ENCODE results near the gene PHLPP1.

PHLPP1 gene

GRCh38 chr18:62992877-62993365, 277.6 kb downstream of the PHLPP1 start:
- TF ChIP-seq CTCF (IDR thresholded peaks at IDR 0.05; ENCODE audit: insufficient read depth, low read depth, low read length, missing control alignments) = no peak
- DNase-seq (ENCODE audit: low read depth) = no peak
- no peak overlapping the region for H3K4me3 ChIP-seq (ENCODE audit: low read length)

- no peak for DNase-seq (ENCODE audit: low read depth)
- no peak overlapping the region for H3K4me3 ChIP-seq (ENCODE audit: low read length)
- no peak for TF ChIP-seq CTCF (IDR thresholded peaks at IDR 0.05; ENCODE audit: insufficient read depth, low read depth, low read length, missing control alignments)
These were observed 281.2 kb downstream of the PHLPP1 start for GRCh38 chr18:62996566-62996965.

GRCh38 chr18:62997076-62997475, 281.7 kb downstream of the PHLPP1 start:
- DNase-seq (ENCODE audit: low read depth) = no peak
- TF ChIP-seq CTCF (IDR thresholded peaks at IDR 0.05; ENCODE audit: insufficient read depth, low read depth, low read length, missing control alignments) = no peak
- no peak overlapping the region for H3K4me3 ChIP-seq (ENCODE audit: low read length)

- no peak for TF ChIP-seq CTCF (IDR thresholded peaks at IDR 0.05; ENCODE audit: insufficient read depth, low read depth, low read length, missing control alignments)
- H3K4me3 ChIP-seq (ENCODE audit: low read length) = no peak overlapping the region
- DNase-seq (ENCODE audit: low read depth) = no peak
These were observed 283.1 kb downstream of the PHLPP1 start for GRCh38 chr18:62998443-62998842.

GRCh38 chr18:62999392-62999791, 284.1 kb downstream of the PHLPP1 start:
- H3K4me3 ChIP-seq (ENCODE audit: low read length) = no peak overlapping the region
- no peak for DNase-seq (ENCODE audit: low read depth)
- no peak for TF ChIP-seq CTCF (IDR thresholded peaks at IDR 0.05; ENCODE audit: insufficient read depth, low read depth, low read length, missing control alignments)

- no peak for TF ChIP-seq CTCF (IDR thresholded peaks at IDR 0.05; ENCODE audit: insufficient read depth, low read depth, low read length, missing control alignments)
- DNase-seq (ENCODE audit: low read depth) = no peak
- no peak overlapping the region for H3K4me3 ChIP-seq (ENCODE audit: low read length)
These were observed 284.6 kb downstream of the PHLPP1 start for GRCh38 chr18:62999921-63000320.

GRCh38 chr18:63000839-63001238, 285.5 kb downstream of the PHLPP1 start:
- TF ChIP-seq CTCF (IDR thresholded peaks at IDR 0.05; ENCODE audit: insufficient read depth, low read depth, low read length, missing control alignments) = no peak
- DNase-seq (ENCODE audit: low read depth) = no peak
- H3K4me3 ChIP-seq (ENCODE audit: low read length) = no peak overlapping the region
